Body of pancreas (tissue), 4 donors: ENCODE data around the gene SLC38A8. TPM values are rescaled to one million over a fixed set of nuclear protein-coding genes. Genes with fewer than 3 reads are reported as not detected.

Source experiments
- ATAC-seq: fragments of 150-250 bp; one replicate; pipeline ENCODE4 v1.9.1; 2016
- DNase-seq, 4 donors: peaks; one replicate each; pipeline ENCODE4 v3.0.0-alpha.2; 2019
- H3K27ac ChIP-seq, 4 donors: fragments of 200-600 bp; sonication (generic); 1 replicate in 3 of 4; 2 replicates in 1 of 4; pipeline versions ENCODE4 v1.5.1 to v1.6.1; 2016 to 2019; ENCODE audit warnings: mild to moderate bottlenecking in 1 of 4, mixed read lengths in 1 of 4, moderate library complexity in 1 of 4
- H3K27me3 ChIP-seq, 2 donors: fragments of 200-600 bp; sonication (generic); one replicate each; pipeline ENCODE4 v1.6.0; 2016; ENCODE audit warnings: mild to moderate bottlenecking in 1 of 2
- H3K36me3 ChIP-seq, 2 donors: fragments of 200-600 bp; sonication (generic); replicated peaks in 1 of 2; 2 replicates each; pipeline ENCODE4 v1.5.1; 2016; ENCODE audit warnings: low read depth in 2 of 2; ENCODE audit not compliant: insufficient read depth in 1 of 2
- H3K4me1 ChIP-seq: fragments of 200-600 bp; sonication (generic); one replicate; pipeline ENCODE4 v1.6.0; 2016
- H3K4me3 ChIP-seq, 2 donors: fragments of 200-600 bp; sonication (generic); 1 replicate in 1 of 2; 2 replicates in 1 of 2; pipeline ENCODE4 v1.5.1; 2016 to 2019
- H3K9me3 ChIP-seq, 3 donors: fragments of 200-600 bp; sonication (generic); 1 replicate in 2 of 3; 2 replicates in 1 of 3; pipeline ENCODE4 v1.5.1; 2016
- POLR2A ChIP-seq, 3 donors: fragments of 450-650 bp; IDR thresholded peaks; one replicate each; pipeline ENCODE4 v1.6.1; 2016; ENCODE audit warnings: antibody characterized with exemption in 3 of 3, mild to moderate bottlenecking in 2 of 3
- WGBS, 2 donors: methylation state at CpG; one replicate each; pipeline ENCODE4 v1.1.5; 2017; 5-methylcytosine and 5-hydroxymethylcytosine counted together
- intact Hi-C: fragments of 100-400 bp; cut with DNase I; formaldehyde crosslinking; loops from one replicate; pipeline ENCODE4 v1.15.1; 2023
- total RNA-seq, 2 donors: library from RNA; depleted of rRNA; stranded (reverse); fragments of >200 nt; gene quantifications; one replicate each; pipeline ENCODE4 v1.1.0, GENCODE V29; 2016
- TF ChIP-seq, protein P1 (sequence below), 7 experiments: fragments of 450-650 bp in 4 of 7; fragments of 200-600 bp in 3 of 7; sonication (generic) in 3 of 7; IDR thresholded peaks; one replicate each; pipeline ENCODE4 v1.5.1; 2016 to 2019; ENCODE audit warnings: antibody characterized with exemption in 7 of 7

Gene SLC38A8
- total RNA-seq, 2 donors from 2014 or later = not detected

DNA sequence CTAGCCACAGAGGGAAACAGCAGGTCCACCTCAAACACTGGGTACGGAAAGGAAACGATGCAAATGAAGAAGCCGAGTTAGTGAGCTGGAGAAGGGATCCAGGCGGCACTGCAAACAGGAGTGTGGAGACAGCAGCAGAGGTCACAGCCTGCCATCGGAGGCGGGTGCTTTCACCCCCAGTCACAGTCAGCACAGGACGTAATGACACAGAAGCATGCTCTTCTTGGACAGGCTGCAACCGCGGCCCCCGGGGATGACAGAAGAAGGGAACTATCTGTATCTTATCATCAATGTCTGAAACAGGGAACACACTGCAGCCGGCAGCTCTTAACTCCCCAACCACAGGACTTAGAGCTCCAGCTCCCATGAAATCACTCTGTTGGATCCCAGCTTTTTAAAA lies 16.1 kb upstream of the SLC38A8 start:
- 81 to 84% methylated on average over 9 to 11 of the region's 11 CpGs for whole genome bisulfite sequencing, 2 donors
- no peaks in the 10 kb centered on the region for H3K9me3 ChIP-seq
- intact Hi-C loops = no loop called here
- no peak for DNase-seq
- peaks cover 24 to 37% of the 10 kb centered on the region in 2 donors for H3K36me3 ChIP-seq
- H3K27me3 ChIP-seq = no peaks in the 10 kb centered on the region
- H3K4me3 ChIP-seq = no peak overlapping the region
- no peak overlapping the region for H3K27ac ChIP-seq
- TF ChIP-seq, protein P1, sequence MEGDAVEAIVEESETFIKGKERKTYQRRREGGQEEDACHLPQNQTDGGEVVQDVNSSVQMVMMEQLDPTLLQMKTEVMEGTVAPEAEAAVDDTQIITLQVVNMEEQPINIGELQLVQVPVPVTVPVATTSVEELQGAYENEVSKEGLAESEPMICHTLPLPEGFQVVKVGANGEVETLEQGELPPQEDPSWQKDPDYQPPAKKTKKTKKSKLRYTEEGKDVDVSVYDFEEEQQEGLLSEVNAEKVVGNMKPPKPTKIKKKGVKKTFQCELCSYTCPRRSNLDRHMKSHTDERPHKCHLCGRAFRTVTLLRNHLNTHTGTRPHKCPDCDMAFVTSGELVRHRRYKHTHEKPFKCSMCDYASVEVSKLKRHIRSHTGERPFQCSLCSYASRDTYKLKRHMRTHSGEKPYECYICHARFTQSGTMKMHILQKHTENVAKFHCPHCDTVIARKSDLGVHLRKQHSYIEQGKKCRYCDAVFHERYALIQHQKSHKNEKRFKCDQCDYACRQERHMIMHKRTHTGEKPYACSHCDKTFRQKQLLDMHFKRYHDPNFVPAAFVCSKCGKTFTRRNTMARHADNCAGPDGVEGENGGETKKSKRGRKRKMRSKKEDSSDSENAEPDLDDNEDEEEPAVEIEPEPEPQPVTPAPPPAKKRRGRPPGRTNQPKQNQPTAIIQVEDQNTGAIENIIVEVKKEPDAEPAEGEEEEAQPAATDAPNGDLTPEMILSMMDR (IDR thresholded peaks at IDR 0.05) = no peak
- no peak for ATAC-seq
- H3K4me1 ChIP-seq = peaks cover 18% of the 10 kb centered on the region

DNA sequence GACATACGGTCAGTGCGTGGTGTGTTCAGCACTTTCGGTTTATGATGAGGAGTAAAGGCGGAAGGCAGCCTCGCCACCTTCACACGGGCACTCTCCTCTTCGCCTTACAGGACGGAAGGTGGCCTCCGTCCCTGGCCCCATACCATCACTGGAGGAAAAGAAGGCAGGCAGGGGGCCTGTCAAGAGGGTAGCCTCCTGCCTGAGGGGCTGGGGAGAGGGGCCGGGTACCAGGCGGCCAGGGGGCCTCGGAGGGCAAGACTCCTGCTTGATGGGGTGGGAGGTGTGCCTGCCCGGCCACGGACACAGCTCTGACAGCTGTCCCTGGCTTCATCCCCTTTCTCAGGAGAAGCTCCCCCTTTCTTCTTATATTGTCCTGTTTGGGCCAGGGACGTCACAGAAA lies 15.6 kb upstream of the SLC38A8 start:
- Histone ChIP-seq H3K4me3 (no peak overlapping the region), H3K27me3 (no peaks in the 10 kb centered on the region), H3K4me1 (peaks cover 18% of the 10 kb centered on the region), H3K9me3 (no peaks in the 10 kb centered on the region), H3K27ac (no peak overlapping the region), H3K36me3 (peaks cover 24 to 37% of the 10 kb centered on the region in 2 donors)
- ATAC-seq (no peak), DNase-seq (no peak)
- no peak for TF ChIP-seq POLR2A (IDR thresholded peaks at IDR 0.05)
- TF ChIP-seq, protein P1 (IDR thresholded peaks at IDR 0.05) = no peak
- 92 to 97% methylated on average over 15 of the region's 15 CpGs for WGBS, 2 donors
- intact Hi-C loops = no loop called here

DNA sequence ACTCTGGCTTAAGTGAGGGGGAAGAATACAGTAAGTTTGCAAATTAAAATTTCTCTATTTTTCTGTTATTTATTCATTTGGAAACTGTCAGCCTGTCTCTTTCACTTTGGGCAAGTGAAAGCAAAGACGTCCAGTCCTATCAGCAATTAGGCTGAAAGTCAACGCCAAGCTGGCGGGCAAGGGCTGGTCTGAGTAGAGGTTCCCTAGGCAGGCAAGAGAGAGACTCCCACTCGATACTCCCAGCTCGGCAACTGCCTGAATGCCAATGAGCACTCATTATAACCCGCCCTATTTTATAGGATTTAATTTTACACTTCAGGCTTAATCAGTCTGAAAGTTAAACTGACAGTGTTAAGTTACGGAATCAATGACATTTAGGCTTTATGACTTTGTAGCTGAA lies 14.3 kb upstream of the SLC38A8 start:
- DNase-seq = no peak
- intact Hi-C loops = no loop called here
- no peak for ATAC-seq
- WGBS, 2 donors = 85 to 87% methylated on average over 7 of the region's 7 CpGs
- H3K36me3 ChIP-seq = peaks cover 24 to 32% of the 10 kb centered on the region in 2 donors
- TF ChIP-seq, protein P1 (IDR thresholded peaks at IDR 0.05) = no peak
- no peak for TF ChIP-seq POLR2A (IDR thresholded peaks at IDR 0.05)
- H3K4me1 ChIP-seq = peaks cover 18% of the 10 kb centered on the region
- peak overlapping the region in 1 of 4 donors; percentile 24 for H3K27ac ChIP-seq
- H3K27me3 ChIP-seq = no peaks in the 10 kb centered on the region
- no peaks in the 10 kb centered on the region for H3K9me3 ChIP-seq
- no peak overlapping the region for H3K4me3 ChIP-seq

- peaks cover 18% of the 10 kb centered on the region for H3K4me1 ChIP-seq
- H3K36me3 ChIP-seq = peaks cover 24 to 26% of the 10 kb centered on the region in 2 donors
- H3K4me3 ChIP-seq = no peak overlapping the region
- H3K9me3 ChIP-seq = no peaks in the 10 kb centered on the region
- peak; percentile 68 for ATAC-seq
- peak; percentile 46 to 82 (median 70) for DNase-seq
- intact Hi-C loops = no loop called here
- WGBS, 2 donors = 74 to 84% methylated on average over 19 of the region's 19 CpGs
- TF ChIP-seq, protein P1 (IDR thresholded peaks at IDR 0.05) = no peak
- no peak for TF ChIP-seq POLR2A (IDR thresholded peaks at IDR 0.05)
- peak overlapping the region; percentile 10 to 50 (median 25) for H3K27ac ChIP-seq
- no peaks in the 10 kb centered on the region for H3K27me3 ChIP-seq
Observed at GRCh38 chr16:84055801-84056634, 13.4 kb upstream of the SLC38A8 start.
